ENCODE measurements around the gene EPHA2.
"Not testable (repeated sequence)": the region's sequence is repeated elsewhere in the genome, so short reads cannot be mapped to it uniquely, and the experiment has no call there.

The EPHA2 gene

GRCh38 chr1:16183765-16184556, 28.1 kb upstream of the EPHA2 start:
- no peak for DNase-seq (ENCODE audit: low read depth)

DNA sequence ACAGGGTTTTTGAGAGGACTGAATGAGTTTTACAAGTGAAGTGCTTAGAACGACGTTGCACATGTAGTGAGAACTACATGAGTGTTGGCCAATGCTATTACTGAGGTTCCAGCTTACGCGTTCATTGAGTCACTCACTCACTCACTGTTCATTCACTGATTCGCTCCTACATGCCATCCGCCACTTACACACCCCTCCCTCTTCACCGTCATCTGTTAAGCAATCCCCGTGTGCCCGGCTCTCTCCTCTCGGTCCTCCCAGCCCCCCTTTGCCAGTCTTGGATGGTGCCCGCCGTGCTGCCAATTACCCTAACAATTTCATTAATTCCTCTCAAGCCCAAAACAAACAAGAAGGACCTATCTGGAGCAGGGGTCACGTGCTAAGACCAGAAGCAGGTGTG, 27.3 kb upstream of the EPHA2 start:
- no peak for DNase-seq (ENCODE audit: low read depth)

- peak; percentile 63 for DNase-seq (ENCODE audit: low read depth)
Measured at GRCh38 chr1:16181887-16182719, 26.2 kb upstream of the EPHA2 start.

GRCh38 chr1:16180291-16180824, 24.5 kb upstream of the EPHA2 start:
- DNase-seq (ENCODE audit: low read depth): no peak

DNA sequence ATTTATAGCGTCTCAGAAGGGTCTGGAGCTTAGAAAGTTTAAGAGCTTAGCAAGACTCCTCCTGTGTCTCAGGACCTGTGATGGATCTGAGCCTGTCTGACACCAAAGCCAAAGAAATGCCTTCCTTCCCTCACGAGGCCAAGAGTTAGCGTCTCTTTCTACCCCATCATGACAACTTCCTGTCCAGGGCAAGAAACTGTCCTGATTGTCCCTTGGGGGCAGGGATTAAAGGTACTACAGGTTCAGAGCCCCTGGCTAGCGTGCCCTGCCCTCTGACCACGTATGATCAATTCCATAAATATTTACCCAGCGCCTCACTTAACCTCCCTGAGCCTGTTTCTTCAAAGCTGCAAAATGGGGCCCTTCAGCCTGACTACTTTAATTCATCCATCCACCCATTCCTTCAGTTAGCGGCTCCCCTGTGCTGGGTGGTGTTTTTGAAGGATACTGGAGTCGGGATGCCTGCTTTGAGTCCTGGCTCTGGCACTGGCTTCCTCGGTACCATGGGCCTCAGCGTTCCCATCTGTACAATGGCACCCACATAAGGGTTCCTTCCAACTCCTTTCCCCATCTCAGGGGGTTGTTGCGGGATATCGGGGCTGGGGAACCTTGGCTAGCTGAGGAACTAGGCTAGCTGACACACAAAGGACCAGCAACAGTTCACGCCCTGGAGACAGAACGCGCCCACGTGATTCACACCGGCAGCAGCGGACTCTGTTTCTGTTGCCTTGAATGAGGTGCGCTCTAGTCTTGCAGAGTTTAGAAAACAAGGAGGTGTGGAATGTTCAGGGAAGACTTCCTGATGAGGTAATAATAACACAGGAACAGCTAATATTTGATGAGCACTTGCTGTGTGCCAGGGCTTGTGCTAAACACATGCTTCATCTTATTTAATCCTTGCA, 23.0 kb upstream of the EPHA2 start:
- no peak for DNase-seq (ENCODE audit: low read depth)

GRCh38 chr1:16177306-16177705, 21.4 kb upstream of the EPHA2 start:
- no peak for DNase-seq (ENCODE audit: low read depth)

- no peak for DNase-seq (ENCODE audit: low read depth)
Measured at GRCh38 chr1:16176653-16177052, 20.8 kb upstream of the EPHA2 start.

- DNase-seq (ENCODE audit: low read depth): no peak
Measured at GRCh38 chr1:16175610-16176553, 20.0 kb upstream of the EPHA2 start.

- DNase-seq (ENCODE audit: low read depth): no peak
Measured at GRCh38 chr1:16174886-16175598, 19.2 kb upstream of the EPHA2 start.

DNA sequence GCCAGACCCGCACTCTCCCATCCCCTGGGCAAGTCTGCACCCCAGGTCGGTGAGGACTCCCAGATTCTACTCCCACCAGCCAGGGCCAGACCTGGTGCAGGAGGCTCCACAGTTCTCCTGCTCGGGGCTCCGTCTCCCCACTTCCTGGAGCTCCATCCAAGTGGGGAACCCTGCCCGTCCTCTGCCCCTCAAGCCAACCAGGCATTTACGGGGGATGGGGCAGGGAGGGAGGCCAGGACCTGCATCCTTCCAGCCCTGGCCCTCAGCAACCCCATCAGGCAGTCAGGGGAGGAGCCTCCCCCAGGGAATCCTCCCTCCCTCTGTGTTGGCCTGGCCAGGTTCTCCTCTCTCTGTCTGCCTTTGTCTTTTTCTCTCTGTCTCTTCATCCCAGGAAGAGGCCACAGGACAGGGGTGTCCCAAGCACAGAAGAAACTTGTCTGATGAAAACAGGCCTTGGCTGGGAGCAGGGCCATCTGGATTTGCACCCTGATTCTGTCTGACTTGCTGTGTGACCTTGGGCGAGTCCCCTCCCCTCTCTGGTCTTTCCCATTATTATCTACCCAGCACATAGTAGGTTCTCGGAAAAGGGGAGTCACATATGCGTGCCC, 18.5 kb upstream of the EPHA2 start:
- no peak for DNase-seq (ENCODE audit: low read depth)

DNA sequence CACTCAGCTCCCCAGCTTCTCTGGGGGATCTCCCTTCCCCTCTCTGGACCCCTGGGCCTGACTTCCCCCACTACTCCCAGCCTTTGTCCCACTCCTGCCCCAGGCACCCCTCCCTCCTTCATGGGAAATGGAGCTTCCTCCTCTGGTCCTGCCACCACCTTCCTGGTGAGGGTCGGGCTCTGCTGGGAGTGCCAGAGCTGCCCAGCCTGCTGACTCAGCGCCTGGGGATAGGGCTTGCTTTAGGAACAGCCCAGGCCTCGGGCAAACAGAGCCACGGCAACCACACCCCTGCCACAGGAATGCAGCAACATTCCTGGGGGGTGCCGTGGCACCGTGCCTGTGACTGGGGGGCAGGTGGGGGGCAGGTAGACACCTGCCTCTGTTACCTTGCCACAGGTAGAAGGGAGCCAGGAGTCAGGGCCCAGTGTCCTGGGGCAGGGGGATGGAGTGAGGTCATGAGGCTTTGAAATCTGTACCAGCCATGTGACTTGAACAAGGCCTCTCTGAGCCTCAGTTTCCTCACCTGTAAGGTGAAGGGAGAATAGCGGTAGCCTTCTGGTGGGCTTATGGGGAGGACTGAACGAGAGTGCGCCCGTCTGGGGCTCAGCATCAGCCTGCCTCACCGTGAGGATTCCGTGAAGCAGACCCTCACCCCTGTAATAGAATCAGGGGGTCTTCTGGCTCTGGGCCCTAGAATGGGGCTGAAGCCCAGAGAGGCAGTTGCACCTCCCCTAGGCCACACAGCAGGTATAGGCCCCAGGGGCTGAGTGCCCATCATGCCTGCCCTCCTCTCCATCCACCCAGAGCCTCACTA, 17.8 kb upstream of the EPHA2 start:
- no peak for DNase-seq (ENCODE audit: low read depth)

DNA sequence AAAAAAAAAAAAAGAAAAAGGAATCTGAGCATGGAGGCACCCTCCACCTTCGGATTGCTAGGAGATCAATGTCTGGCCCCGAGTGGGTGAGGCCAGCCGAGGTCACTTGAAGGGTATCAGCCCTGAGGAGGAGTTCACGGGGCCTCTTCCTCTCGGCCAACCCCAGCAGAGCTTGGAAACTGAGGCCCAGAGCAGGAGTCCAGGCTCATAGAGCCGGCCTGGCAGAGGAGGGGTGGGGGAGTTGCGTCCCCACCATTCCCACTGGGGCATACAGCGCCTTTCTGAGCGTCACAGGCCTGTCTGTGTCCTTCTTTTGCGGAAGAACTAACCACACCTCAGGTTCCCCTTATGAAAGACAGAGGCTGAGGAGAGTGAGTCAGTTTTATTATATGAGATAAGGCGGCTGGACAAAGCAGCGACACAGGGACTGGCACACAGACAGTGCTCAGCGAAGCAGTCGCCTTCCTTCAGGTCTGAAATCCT, 17.1 kb upstream of the EPHA2 start:
- no peak for DNase-seq (ENCODE audit: low read depth)

- DNase-seq (ENCODE audit: low read depth): no peak
Measured at GRCh38 chr1:16172218-16172830, 16.5 kb upstream of the EPHA2 start.

- no peak for DNase-seq (ENCODE audit: low read depth)
Measured at GRCh38 chr1:16171314-16172151, 15.7 kb upstream of the EPHA2 start.

DNA sequence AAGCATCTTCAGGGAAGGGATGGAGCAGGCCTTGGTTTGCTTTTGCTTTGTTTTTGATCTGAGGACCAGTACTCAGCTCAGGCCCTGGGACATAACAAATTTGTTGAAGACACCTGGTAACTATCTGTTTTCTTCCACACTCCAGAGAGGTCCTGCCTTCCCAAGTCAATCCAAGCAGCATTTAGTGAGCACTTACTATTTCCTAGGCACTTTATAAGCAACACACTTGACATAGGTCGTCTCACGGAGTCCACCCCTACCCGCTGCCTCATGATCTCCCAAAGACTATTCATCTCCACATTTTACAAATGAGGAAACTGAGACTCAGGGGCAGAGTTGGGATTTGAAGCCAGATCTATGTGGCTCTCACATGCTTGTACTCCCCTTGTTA, 14.4 kb upstream of the EPHA2 start:
- DNase-seq (ENCODE audit: low read depth): no peak

DNA sequence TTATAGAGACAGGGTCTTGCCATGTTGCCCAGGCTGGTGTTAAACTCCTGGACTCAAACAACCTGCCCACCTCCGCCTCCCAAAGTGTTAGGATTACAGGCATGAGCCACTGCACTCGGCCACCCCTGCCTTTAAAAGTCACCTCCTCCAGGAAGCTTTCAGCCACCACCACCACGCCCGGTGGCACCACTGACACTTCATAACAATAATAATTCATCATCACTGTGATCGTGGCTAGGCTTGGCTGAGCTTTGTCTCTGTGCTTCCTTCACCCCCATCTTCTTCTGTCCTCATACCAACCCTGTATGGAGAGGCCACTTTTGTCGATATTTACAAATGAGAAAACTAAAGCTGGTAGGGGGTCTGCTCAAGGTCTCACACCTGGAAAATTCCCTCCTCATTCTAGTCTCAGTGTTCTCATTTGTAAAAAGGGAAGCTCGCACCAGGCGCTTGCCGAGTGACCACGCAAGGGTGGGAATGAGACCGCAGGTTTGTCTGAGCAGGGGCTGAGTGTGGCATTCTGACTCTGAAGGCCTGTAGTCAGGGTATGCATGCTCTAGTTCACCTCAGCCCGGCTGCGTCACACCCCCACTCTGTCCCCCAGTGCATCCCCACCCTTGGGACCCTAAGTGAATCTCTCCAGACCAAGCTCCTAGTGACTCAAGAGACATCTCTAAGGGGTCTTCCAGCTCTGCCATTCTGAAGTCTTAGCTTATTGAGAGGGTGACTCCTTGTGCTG, 12.9 kb upstream of the EPHA2 start:
- no peak for DNase-seq (ENCODE audit: low read depth)

DNA sequence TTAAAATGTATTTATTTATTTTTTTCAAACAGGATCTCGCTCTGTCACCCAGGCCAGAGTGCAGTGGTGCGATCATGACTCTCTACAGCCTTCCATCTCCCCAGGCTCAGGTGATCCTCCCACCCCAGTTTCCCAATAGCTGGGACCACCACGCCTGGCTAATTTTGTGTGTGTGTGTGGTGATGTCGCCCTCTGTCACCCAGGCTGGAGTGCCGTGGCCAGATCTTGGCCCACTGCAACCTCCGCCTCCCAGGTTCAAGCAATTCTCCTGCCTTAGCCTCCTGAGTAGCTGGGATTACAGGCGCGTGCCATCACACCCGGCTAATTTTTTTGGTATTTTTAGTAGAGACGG, 12.3 kb upstream of the EPHA2 start:
- not testable (repeated sequence) for DNase-seq (ENCODE audit: low read depth)
